GM19099 (cell line): Measurements from ENCODE around the gene DAAM2.

Experiments
- POLR2A ChIP-seq: IDR thresholded peaks from 3 replicates; pipeline ENCODE4 v1.6.1; 2011; ENCODE audit warnings: low read depth; ENCODE audit not compliant: insufficient read length; ENCODE audit errors: extremely low read depth

The DAAM2 gene

GRCh38 chr6:39937686-39938333, 145.6 kb downstream of the DAAM2 start:
- no peak for TF ChIP-seq POLR2A

GRCh38 chr6:39938773-39939654, 146.8 kb downstream of the DAAM2 start:
- TF ChIP-seq POLR2A = no peak

- TF ChIP-seq POLR2A = no peak
These were observed 149.0 kb downstream of the DAAM2 start for GRCh38 chr6:39941138-39941537.

GRCh38 chr6:39941820-39942219, 149.6 kb downstream of the DAAM2 start:
- no peak for TF ChIP-seq POLR2A

- TF ChIP-seq POLR2A = no peak
These were observed 150.9 kb downstream of the DAAM2 start for GRCh38 chr6:39942903-39943580.

GRCh38 chr6:39945626-39946025, 153.4 kb downstream of the DAAM2 start:
- no peak for TF ChIP-seq POLR2A

GRCh38 chr6:39947611-39948068, 155.5 kb downstream of the DAAM2 start:
- TF ChIP-seq POLR2A = no peak

GRCh38 chr6:39948199-39948791, 156.1 kb downstream of the DAAM2 start:
- TF ChIP-seq POLR2A = no peak

GRCh38 chr6:39950125-39950720, 158.0 kb downstream of the DAAM2 start:
- TF ChIP-seq POLR2A = no peak

- no peak for TF ChIP-seq POLR2A
These were observed 159.0 kb downstream of the DAAM2 start for GRCh38 chr6:39951191-39951590.

GRCh38 chr6:39951716-39952115, 159.5 kb downstream of the DAAM2 start:
- no peak for TF ChIP-seq POLR2A

GRCh38 chr6:39952167-39952566, 160.0 kb downstream of the DAAM2 start:
- no peak for TF ChIP-seq POLR2A

GRCh38 chr6:39953076-39953618, 161.0 kb downstream of the DAAM2 start:
- TF ChIP-seq POLR2A = no peak
